Stimulated activated CD4-positive, alpha-beta T cell treated with anti-CD3 and anti-CD28 coated beads, TNF-alpha, amount 100 ng/mL, for 1 hour (primary cell): ENCODE results near the gene GOLM1.

Source experiments
- DNase-seq, 3 donors: peaks; one replicate each; pipeline ENCODE4 v3.0.0-alpha.2; 2020; ENCODE audit warnings: low read depth in 3 of 3, low spot score in 1 of 3

GOLM1 gene

GRCh38 chr9:85987236-85987635 lies 112.1 kb downstream of the GOLM1 start:
- no peak for DNase-seq

GRCh38 chr9:85984457-85984856 lies 114.9 kb downstream of the GOLM1 start:
- DNase-seq = no peak

- no peak for DNase-seq
Measured at GRCh38 chr9:85981369-85981768, 118.0 kb downstream of the GOLM1 start.

- no peak for DNase-seq
Measured at GRCh38 chr9:85978496-85978895, 120.9 kb downstream of the GOLM1 start.
